ENCODE measurements around the gene CPO.

GRCh38 chr2:206920951-206921350 is 18.4 kb upstream of the CPO start:
- no peak for TF ChIP-seq POLR2A (IDR thresholded peaks at IDR 0.05)
- TF ChIP-seq CTCF (IDR thresholded peaks at IDR 0.05), result no peak
- no peak for TF ChIP-seq POLR2AphosphoS5 (IDR thresholded peaks at IDR 0.05; ENCODE audit: insufficient read depth in 1 of 2, low read depth in 1 of 2)

All from vagina (tissue), 2 donors.